T-cell (primary cell): ENCODE results near the gene SORL1-AS1. TPM values are rescaled to one million over a fixed set of nuclear protein-coding genes. Genes with fewer than 3 reads are reported as not detected.

Experiments
- ATAC-seq, 4 experiments: fragments of 200-7000 bp in 3 of 4; fragments of 150-1000 bp in 1 of 4; cut with Tn5 transposase; replicated peaks in 1 of 4; 1 replicate in 3 of 4; 2 replicates in 1 of 4; pipeline ENCODE4 v1.10.0; 2021; ENCODE audit warnings: moderate library complexity in 3 of 4, mild to moderate bottlenecking in 2 of 4, moderate number of reproducible peaks in 1 of 4
- CTCF ChIA-PET, 2 donors: fragments of 300-600 bp; sonication (Branson Sonifier 250); formaldehyde crosslinking; loops; one replicate each; lab custom pipeline; 2022; ENCODE audit warnings: antibody characterized with exemption in 2 of 2; lab: Charles Lee
- POLR2A ChIA-PET, 2 donors: fragments of 300-600 bp; sonication (Branson Sonifier 250); formaldehyde crosslinking; loops; one replicate each; lab custom pipeline; 2022; ENCODE audit warnings: antibody characterized with exemption in 2 of 2; lab: Charles Lee
- DNase-seq, 35 experiments: peaks; one replicate each; pipeline versions ENCODE4 v3.0.0 to v3.0.0-alpha.2; 2013 to 2023
- H3K27ac ChIP-seq: one replicate; pipeline ENCODE4 v1.5.1; 2013; ENCODE audit warnings: low read length
- H3K27me3 ChIP-seq, 2 experiments: replicated peaks in 1 of 2; 1 replicate in 1 of 2; 2 replicates in 1 of 2; pipeline versions ENCODE4 v1.6.1 to v1.7.0; 2013; ENCODE audit warnings: low read length in 1 of 2, mixed read lengths in 1 of 2; ENCODE audit not compliant: control insufficient read depth in 2 of 2, insufficient read depth in 2 of 2; ENCODE audit errors: extremely low read depth in 1 of 2
- H3K36me3 ChIP-seq, 2 donors: 1 replicate in 1 of 2; 2 replicates in 1 of 2; pipeline versions ENCODE4 v1.6.1 to v1.7.0; 2013; ENCODE audit warnings: low read length in 1 of 2; ENCODE audit not compliant: control insufficient read depth in 2 of 2, insufficient read depth in 1 of 2; ENCODE audit errors: extremely low read depth in 1 of 2
- H3K4me1 ChIP-seq, 2 experiments: 1 replicate in 1 of 2; 2 replicates in 1 of 2; pipeline versions ENCODE4 v1.6.1 to v1.7.0; 2013; ENCODE audit warnings: low read length in 2 of 2, mixed read lengths in 1 of 2; ENCODE audit not compliant: insufficient read depth in 2 of 2, control insufficient read depth in 1 of 2; ENCODE audit errors: extremely low read depth in 1 of 2
- H3K4me3 ChIP-seq, 2 donors: 1 replicate in 1 of 2; 2 replicates in 1 of 2; pipeline versions ENCODE4 v1.5.1 to v1.7.0; 2013; ENCODE audit warnings: mild to moderate bottlenecking in 2 of 2, low read length in 1 of 2, moderate library complexity in 1 of 2; ENCODE audit not compliant: control insufficient read depth in 1 of 2; ENCODE audit errors: extremely low read depth in 1 of 2
- H3K9me3 ChIP-seq: 2 replicates; pipeline ENCODE4 v1.7.0; 2013
- H3K27ac Mint-ChIP-seq, 2 donors: one replicate each; pipeline ENCODE4 v1.8.0; 2020 to 2021; ENCODE audit warnings: mild to moderate bottlenecking in 2 of 2, mixed read lengths in 2 of 2
- H3K27me3 Mint-ChIP-seq, 2 donors: one replicate each; pipeline ENCODE4 v1.8.0; 2021 to 2022; ENCODE audit warnings: mixed read lengths in 2 of 2
- H3K36me3 Mint-ChIP-seq: one replicate; pipeline ENCODE4 v1.8.0; 2021; ENCODE audit warnings: mixed read lengths
- H3K4me1 Mint-ChIP-seq, 3 donors: one replicate each; pipeline ENCODE4 v1.8.0; 2020 to 2022; ENCODE audit warnings: mixed read lengths in 3 of 3, mild to moderate bottlenecking in 1 of 3
- H3K4me3 Mint-ChIP-seq, 3 donors: one replicate each; pipeline ENCODE4 v1.8.0; 2020 to 2022; ENCODE audit warnings: mild to moderate bottlenecking in 3 of 3, mixed read lengths in 3 of 3, moderate library complexity in 3 of 3
- H3K9me3 Mint-ChIP-seq, 3 donors: one replicate each; pipeline ENCODE4 v1.8.0; 2020 to 2022; ENCODE audit warnings: mixed read lengths in 3 of 3
- WGBS: methylation state at CpG from one replicate; pipeline ENCODE4 v1.1.5; 2013; ENCODE audit warnings: missing lambda C conversion rate; ENCODE audit not compliant: insufficient coverage; 5-methylcytosine and 5-hydroxymethylcytosine counted together
- total RNA-seq, 35 experiments: library from RNA in 6 of 35; stranded (reverse) in 6 of 35; fragments of 120-200 nt in 1 of 35; gene quantifications; one replicate each; pipeline versions ENCODE4 v1.2.1 to v1.2.4 and lab custom pipeline; 2013 to 2026

SORL1-AS1 gene

DNA sequence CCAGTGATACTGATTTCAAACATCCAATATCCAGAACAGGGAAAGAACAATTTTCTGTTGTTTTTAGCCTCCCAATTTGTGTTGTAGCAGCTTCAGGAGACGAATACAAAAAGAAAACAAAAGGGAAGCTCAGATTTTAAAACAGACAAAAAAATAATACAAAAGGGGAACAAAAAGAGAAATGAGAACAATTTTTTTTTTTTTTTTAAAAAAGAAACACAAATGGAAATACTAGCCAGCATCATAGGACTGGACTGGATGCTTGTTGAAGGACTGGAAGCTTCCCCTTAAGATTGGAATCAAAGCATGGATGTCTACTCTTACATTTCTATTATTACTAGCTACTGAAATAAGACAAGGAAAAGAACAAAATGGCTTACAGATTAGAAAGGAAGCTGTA is 47.1 kb downstream of the SORL1-AS1 start:
- Histone ChIP-seq H3K9me3 (no peaks in the 10 kb centered on the region), H3K27ac (no peak overlapping the region), H3K4me3 (no peak overlapping the region), H3K4me1 (no peaks in the 10 kb centered on the region), H3K27me3 (no peaks in the 10 kb centered on the region), H3K36me3 (no peaks in the 10 kb centered on the region)
- ATAC-seq (no peak), DNase-seq (no peak)
- Mint-ChIP-seq H3K27ac (peak overlapping the region in 1 of 2 donors; percentile 23), H3K27me3 (no peaks in the 10 kb centered on the region), H3K9me3 (peaks cover 0 to 14% (median 0%) of the 10 kb centered on the region in 3 donors), H3K4me1 (peaks cover 4 to 17% (median 12%) of the 10 kb centered on the region in 3 donors), H3K36me3 (peaks cover 2% of the 10 kb centered on the region), H3K4me3 (no peak overlapping the region)
- POLR2A ChIA-PET = interaction anchor here (0.6 to 0.7 kb wide), 5 partner anchors 9 to 133 kb away, joined by 3 to 6 read pairs (median 3); no protein-coding TSS in a partner anchor
- no CpG with 5 or more reads among the region's 1 CpG for WGBS
- CTCF ChIA-PET = interaction anchor here (0.6 to 1.0 kb wide), 3 partner anchors 78 to 113 kb away, joined by 3 to 5 read pairs (median 3); no protein-coding TSS in a partner anchor

- Histone ChIP-seq H3K9me3 (no peaks in the 10 kb centered on the region), H3K4me3 (no peak overlapping the region), H3K4me1 (peaks cover 0 to 7% of the 10 kb centered on the region in 2 experiments), H3K27me3 (no peaks in the 10 kb centered on the region), H3K27ac (no peak overlapping the region), H3K36me3 (no peaks in the 10 kb centered on the region)
- POLR2A ChIA-PET = no interaction called here
- no peak for ATAC-seq
- no peak overlapping the region for H3K4me3 Mint-ChIP-seq
- CTCF ChIA-PET = no interaction called here
- peaks cover 17 to 20% (median 17%) of the 10 kb centered on the region in 3 donors for H3K4me1 Mint-ChIP-seq
- H3K27me3 Mint-ChIP-seq = no peaks in the 10 kb centered on the region
- no peak overlapping the region for H3K27ac Mint-ChIP-seq
- no peaks in the 10 kb centered on the region for H3K36me3 Mint-ChIP-seq
- 78% methylated on average over 3 of the region's 4 CpGs for WGBS
- DNase-seq = no peak
- H3K9me3 Mint-ChIP-seq = peaks cover 0 to 3% (median 2%) of the 10 kb centered on the region in 3 donors
Measured at GRCh38 chr11:121394785-121395184, 58.0 kb downstream of the SORL1-AS1 start.

- H3K4me3 Mint-ChIP-seq = no peak overlapping the region
Measured at GRCh38 chr11:121393855-121394254, 58.9 kb downstream of the SORL1-AS1 start.

GRCh38 chr11:121391914-121392313 is 60.9 kb downstream of the SORL1-AS1 start:
- H3K27me3 Mint-ChIP-seq = no peaks in the 10 kb centered on the region
- POLR2A ChIA-PET = no interaction called here

More at GRCh38 chr11:121393855-121394254, 58.9 kb downstream of the SORL1-AS1 start:
- Mint-ChIP-seq H3K9me3 (no peaks in the 10 kb centered on the region), H3K36me3 (no peaks in the 10 kb centered on the region), H3K27ac (no peak overlapping the region), H3K4me1 (peaks cover 17 to 20% (median 17%) of the 10 kb centered on the region in 3 donors), H3K27me3 (no peaks in the 10 kb centered on the region)
- Histone ChIP-seq H3K4me1 (peaks cover 0 to 7% of the 10 kb centered on the region in 2 experiments), H3K27me3 (peaks cover 0 to 3% of the 10 kb centered on the region in 2 experiments), H3K36me3 (no peaks in the 10 kb centered on the region), H3K27ac (no peak overlapping the region), H3K4me3 (no peak overlapping the region), H3K9me3 (no peaks in the 10 kb centered on the region)
- ATAC-seq = no peak
- no peak for DNase-seq
- POLR2A ChIA-PET = interaction anchor here (0.5 to 0.6 kb wide), 2 partner anchors 115 to 1631 kb away, joined by 3 to 5 read pairs; no protein-coding TSS in a partner anchor
- 67% methylated on average over 1 of the region's 4 CpGs for WGBS
- CTCF ChIA-PET = no interaction called here

GRCh38 chr11:121389651-121390050 is 63.1 kb downstream of the SORL1-AS1 start:
- ATAC-seq = no peak

More at GRCh38 chr11:121391914-121392313, 60.9 kb downstream of the SORL1-AS1 start:
- 81% methylated on average over 2 of the region's 7 CpGs for WGBS
- Mint-ChIP-seq H3K27ac (no peak overlapping the region), H3K9me3 (no peaks in the 10 kb centered on the region), H3K36me3 (no peaks in the 10 kb centered on the region), H3K4me3 (no peak overlapping the region), H3K4me1 (peaks cover 17 to 20% (median 17%) of the 10 kb centered on the region in 3 donors)
- no peak for ATAC-seq
- no peak for DNase-seq
- Histone ChIP-seq H3K9me3 (no peaks in the 10 kb centered on the region), H3K27me3 (peaks cover 0 to 3% of the 10 kb centered on the region in 2 experiments), H3K4me1 (peaks cover 0 to 7% of the 10 kb centered on the region in 2 experiments), H3K36me3 (no peaks in the 10 kb centered on the region), H3K4me3 (no peak overlapping the region), H3K27ac (no peak overlapping the region)
- CTCF ChIA-PET = no interaction called here

More at GRCh38 chr11:121389651-121390050, 63.1 kb downstream of the SORL1-AS1 start:
- Mint-ChIP-seq H3K4me1 (peaks cover 12 to 15% (median 12%) of the 10 kb centered on the region in 3 donors), H3K27ac (no peak overlapping the region), H3K27me3 (no peaks in the 10 kb centered on the region), H3K9me3 (no peaks in the 10 kb centered on the region), H3K4me3 (no peak overlapping the region), H3K36me3 (no peaks in the 10 kb centered on the region)
- Histone ChIP-seq H3K27ac (no peak overlapping the region), H3K4me3 (no peak overlapping the region), H3K4me1 (peaks cover 0 to 4% of the 10 kb centered on the region in 2 experiments), H3K27me3 (peaks cover 0 to 3% of the 10 kb centered on the region in 2 experiments), H3K9me3 (no peaks in the 10 kb centered on the region), H3K36me3 (no peaks in the 10 kb centered on the region)
- ChIA-PET CTCF (no interaction called here), POLR2A (interaction anchor here in 1 of 2 donors (0.6 kb wide), 1 partner anchor 18 kb away, joined by 3 read pairs; no protein-coding TSS in a partner anchor)
- WGBS = 85% methylated on average over 6 of the region's 8 CpGs
- DNase-seq = no peak

Other genes starting within 250 kb of the SORL1-AS1 start
- gene SC5D, start 160.2 kb downstream of the SORL1-AS1 start, total RNA-seq = 10 to 100 TPM; 19.1 to 51.3 (median 25.6) TPM
- gene SORL1, start 653 bp downstream of the SORL1-AS1 start, total RNA-seq = 100 to 1,000 TPM; 361 to 422 (median 392) TPM